C1 segment of cervical spinal cord (tissue), 14 donors: ENCODE data around the gene CD226.

Experiments
- DNase-seq, 14 donors: peaks; one replicate each; lab custom pipeline; 2025; lab: John Stamatoyannopoulos, UW

CD226 gene

GRCh38 chr18:69817335-69817940 lies 130.2 kb downstream of the CD226 start:
- DNase-seq, result no peak

GRCh38 chr18:69814861-69815385 lies 132.8 kb downstream of the CD226 start:
- DNase-seq, result no peak

DNA sequence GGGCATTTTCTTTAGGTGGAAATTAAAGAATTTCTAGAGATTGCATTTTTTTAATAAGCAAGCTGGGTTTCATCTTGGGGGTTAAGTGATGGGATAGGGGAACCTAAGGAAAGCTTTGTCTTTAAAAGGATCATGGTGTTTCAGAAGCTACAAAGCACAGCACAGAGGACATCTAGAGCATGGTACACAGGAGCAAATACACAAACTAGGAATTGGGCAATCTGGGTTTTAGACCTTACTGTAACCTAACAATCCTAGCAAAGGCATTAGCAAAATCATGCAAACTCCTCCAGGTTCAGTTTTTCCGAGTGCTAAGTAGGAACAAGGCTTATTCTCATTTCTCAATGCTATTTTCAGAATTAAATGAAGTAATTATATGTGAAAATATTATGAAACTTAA lies 134.1 kb downstream of the CD226 start:
- DNase-seq, result no peak

- no peak for DNase-seq
These were observed 139.3 kb downstream of the CD226 start for GRCh38 chr18:69808399-69808798.

DNA sequence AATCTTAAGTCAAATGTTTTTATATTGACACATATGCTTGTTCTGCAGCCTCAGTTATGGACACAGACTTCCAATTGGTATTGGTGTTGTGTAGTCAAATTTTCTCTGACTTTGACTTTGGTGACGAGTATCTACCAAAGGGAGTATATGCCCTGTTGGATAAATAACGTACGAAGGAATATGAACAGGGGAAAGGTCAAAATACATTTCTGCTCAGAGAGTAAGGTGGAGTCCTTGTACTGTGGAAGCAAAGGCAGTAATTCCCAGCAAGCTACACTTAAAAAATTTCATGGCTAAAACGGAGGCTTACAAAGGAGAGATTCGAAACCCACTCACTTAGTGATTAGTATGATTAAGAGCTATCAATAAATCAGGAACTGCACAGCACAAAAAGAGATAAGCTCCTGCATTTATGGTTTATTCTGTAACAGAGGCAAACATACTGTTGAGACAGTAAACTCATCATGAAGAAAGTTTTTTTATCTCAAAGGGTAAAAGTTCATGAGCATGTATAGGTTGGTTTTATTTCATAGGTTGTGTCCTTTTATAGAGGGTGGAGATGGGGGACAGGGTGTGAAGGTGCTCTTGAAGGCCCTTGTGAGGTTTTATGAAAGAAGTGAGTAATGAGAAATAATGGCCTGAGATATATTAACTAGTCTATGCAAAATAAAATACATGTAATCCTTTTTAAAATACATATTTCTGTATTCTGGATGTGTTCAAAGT lies 142.7 kb downstream of the CD226 start:
- DNase-seq, result no peak
